ENCODE data around the gene TNN. TPM values are rescaled to one million over a fixed set of nuclear protein-coding genes. Genes with fewer than 3 reads are reported as not detected.

Gene TNN
- total RNA-seq, 6 experiments from 2014 or later, result 0.18 to 0.67 (median 0.41) TPM

GRCh38 chr1:175081983-175082382 lies 14.3 kb downstream of the TNN start:
- Histone ChIP-seq H3K4me3 (no peak overlapping the region), H3K36me3 (no peaks in the 10 kb centered on the region), H3K27me3 (no peaks in the 10 kb centered on the region), H3K9me3 (no peaks in the 10 kb centered on the region), H3K4me1 (no peaks in the 10 kb centered on the region), H3K27ac (no peak overlapping the region)
- ATAC-seq (no peak), DNase-seq (no peak)
- intact Hi-C loops (cut with DNase I), result no loop called here
- 90% methylated on average over 2 of the region's 2 CpGs for WGBS (ENCODE audit: insufficient coverage, low coverage, low lambda C conversion rate, missing lambda C conversion rate)
- TF ChIP-seq POLR2A (IDR thresholded peaks at IDR 0.05), result no peak
- no peak for TF ChIP-seq CTCF (IDR thresholded peaks at IDR 0.05)

- ATAC-seq (no peak), DNase-seq (no peak)
- 69% methylated on average over 3 of the region's 3 CpGs for WGBS (ENCODE audit: insufficient coverage, low coverage, low lambda C conversion rate, missing lambda C conversion rate)
- Histone ChIP-seq H3K27ac (no peak overlapping the region), H3K4me1 (no peaks in the 10 kb centered on the region), H3K4me3 (no peak overlapping the region), H3K36me3 (no peaks in the 10 kb centered on the region), H3K27me3 (no peaks in the 10 kb centered on the region), H3K9me3 (no peaks in the 10 kb centered on the region)
- intact Hi-C loops (cut with DNase I), result no loop called here
- no peak for TF ChIP-seq POLR2A (IDR thresholded peaks at IDR 0.05)
- no peak for TF ChIP-seq CTCF (IDR thresholded peaks at IDR 0.05)
These were observed 20.9 kb downstream of the TNN start for GRCh38 chr1:175088525-175088951.

- intact Hi-C loops (cut with DNase I), result no loop called here
- no peaks in the 10 kb centered on the region for H3K4me1 ChIP-seq
- ATAC-seq (no peak), DNase-seq (no peak)
- H3K9me3 ChIP-seq, result no peaks in the 10 kb centered on the region
- no peak overlapping the region for H3K27ac ChIP-seq
- H3K4me3 ChIP-seq, result no peak overlapping the region
- 63% methylated on average over 7 of the region's 7 CpGs for WGBS (ENCODE audit: insufficient coverage, low coverage, low lambda C conversion rate, missing lambda C conversion rate)
- H3K27me3 ChIP-seq, result no peaks in the 10 kb centered on the region
- no peaks in the 10 kb centered on the region for H3K36me3 ChIP-seq
- no peak for TF ChIP-seq POLR2A (IDR thresholded peaks at IDR 0.05)
- no peak for TF ChIP-seq CTCF (IDR thresholded peaks at IDR 0.05)
These were observed 21.6 kb downstream of the TNN start for GRCh38 chr1:175089136-175089718.

GRCh38 chr1:175090780-175091179 lies 23.1 kb downstream of the TNN start:
- Histone ChIP-seq H3K27ac (no peak overlapping the region), H3K36me3 (no peaks in the 10 kb centered on the region), H3K9me3 (no peaks in the 10 kb centered on the region), H3K4me1 (no peaks in the 10 kb centered on the region), H3K27me3 (no peaks in the 10 kb centered on the region), H3K4me3 (no peak overlapping the region)
- DNase-seq (no peak), ATAC-seq (no peak)
- 73% methylated on average over 2 of the region's 2 CpGs for WGBS (ENCODE audit: insufficient coverage, low coverage, low lambda C conversion rate, missing lambda C conversion rate)
- TF ChIP-seq POLR2A (IDR thresholded peaks at IDR 0.05), result no peak
- no peak for TF ChIP-seq CTCF (IDR thresholded peaks at IDR 0.05)
- intact Hi-C loops (cut with DNase I), result no loop called here

GRCh38 chr1:175094626-175095025 lies 27.0 kb downstream of the TNN start:
- Histone ChIP-seq H3K4me3 (no peak overlapping the region), H3K27me3 (no peaks in the 10 kb centered on the region), H3K9me3 (no peaks in the 10 kb centered on the region), H3K4me1 (no peaks in the 10 kb centered on the region), H3K27ac (no peak overlapping the region), H3K36me3 (no peaks in the 10 kb centered on the region)
- DNase-seq, result no peak
- TF ChIP-seq POLR2A (IDR thresholded peaks at IDR 0.05) (no peak), CTCF (IDR thresholded peaks at IDR 0.05) (no peak)
- intact Hi-C loops (cut with DNase I), result no loop called here
- 40% methylated on average over 1 of the region's 4 CpGs for WGBS (ENCODE audit: insufficient coverage, low coverage, low lambda C conversion rate, missing lambda C conversion rate)
- no peak for ATAC-seq
